Ascending aorta (tissue), 2 donors: ENCODE results near the gene CLSTN2. TPM values are rescaled to one million over a fixed set of nuclear protein-coding genes. Genes with fewer than 3 reads are reported as not detected.

Experiments
- DNase-seq, 2 donors: peaks; one replicate each; pipeline ENCODE4 v3.0.0-alpha.2; 2019; ENCODE audit warnings: low spot score in 2 of 2
- H3K27ac ChIP-seq, 2 donors: fragments of 200-600 bp; sonication (generic); one replicate each; pipeline ENCODE4 v1.5.1; 2016 to 2017; ENCODE audit warnings: mild to moderate bottlenecking in 1 of 2
- H3K27me3 ChIP-seq: fragments of 200-600 bp; sonication (generic); one replicate; pipeline ENCODE4 v1.5.1; 2017
- H3K36me3 ChIP-seq, 2 donors: fragments of 200-600 bp; sonication (generic); one replicate each; pipeline ENCODE4 v1.5.1; 2016
- H3K4me1 ChIP-seq, 2 donors: fragments of 200-600 bp; sonication (generic); one replicate each; pipeline ENCODE4 v1.5.1; 2016 to 2017; ENCODE audit warnings: mild to moderate bottlenecking in 1 of 2
- H3K4me3 ChIP-seq, 2 donors: fragments of 200-600 bp; sonication (generic); one replicate each; pipeline ENCODE4 v1.5.1; 2016 to 2017; ENCODE audit warnings: mild to moderate bottlenecking in 1 of 2
- H3K9me3 ChIP-seq, 2 donors: fragments of 200-600 bp; sonication (generic); one replicate each; pipeline ENCODE4 v1.5.1; 2016
- CTCF ChIP-seq, 3 experiments: fragments of 200-600 bp in 2 of 3; fragments of 450-650 bp in 1 of 3; sonication (generic) in 2 of 3; IDR thresholded peaks; one replicate each; pipeline ENCODE4 v1.5.1; 2016 to 2019; ENCODE audit warnings: antibody characterized with exemption in 3 of 3, mild to moderate bottlenecking in 1 of 3, moderate library complexity in 1 of 3
- intact Hi-C: fragments of 100-400 bp; cut with DNase I; formaldehyde crosslinking; loops from one replicate; pipeline ENCODE4 v1.15.1; 2023
- total RNA-seq: library from RNA; depleted of rRNA; stranded (reverse); fragments of >200 nt; gene quantifications from one replicate; pipeline ENCODE4 v1.1.0, GENCODE V29; 2016

CLSTN2 gene
- total RNA-seq, 1 donor from 2014 or later, result 65.8 TPM

DNA sequence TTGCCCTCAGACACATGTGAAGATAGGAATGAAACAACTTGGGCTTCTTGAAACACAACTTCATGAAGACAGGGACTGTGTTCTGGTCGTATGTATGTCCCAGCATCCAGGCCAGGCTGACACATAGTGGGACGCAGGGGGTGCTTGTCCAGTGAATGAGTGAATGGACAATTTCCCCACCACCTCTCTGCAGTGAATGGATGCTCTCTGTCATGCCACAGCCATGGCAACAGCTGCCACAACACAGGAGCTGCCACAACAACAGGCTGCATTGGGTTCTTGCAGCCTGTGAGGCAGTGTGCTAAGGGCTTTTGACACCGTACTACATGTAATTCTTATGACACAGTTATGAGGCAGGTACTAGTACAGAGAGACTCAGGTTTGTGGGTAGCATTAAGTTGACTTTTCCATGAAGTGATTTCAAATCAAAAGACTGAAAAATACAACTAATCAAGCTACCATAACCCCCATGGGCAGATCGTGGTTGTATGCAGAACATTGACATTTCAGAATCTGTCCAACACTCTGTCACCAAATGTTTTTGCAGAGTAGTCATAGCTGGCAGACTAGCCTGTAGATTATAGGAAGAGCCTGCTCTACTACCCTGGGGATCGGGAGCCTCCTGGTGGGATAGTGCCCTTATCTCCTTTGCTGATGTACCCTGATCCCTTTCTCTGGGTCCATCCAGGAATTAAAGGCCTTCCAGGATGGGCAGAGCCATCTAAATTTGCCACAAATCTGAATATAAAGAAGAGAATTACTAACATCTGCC lies 40.8 kb downstream of the CLSTN2 start:
- Histone ChIP-seq H3K27me3 (no peaks in the 10 kb centered on the region), H3K36me3 (no peaks in the 10 kb centered on the region), H3K4me1 (no peaks in the 10 kb centered on the region), H3K27ac (no peak overlapping the region), H3K9me3 (no peaks in the 10 kb centered on the region), H3K4me3 (no peak overlapping the region)
- no peak for TF ChIP-seq CTCF (IDR thresholded peaks at IDR 0.05)
- DNase-seq, result no peak
- intact Hi-C loops, result no loop called here

DNA sequence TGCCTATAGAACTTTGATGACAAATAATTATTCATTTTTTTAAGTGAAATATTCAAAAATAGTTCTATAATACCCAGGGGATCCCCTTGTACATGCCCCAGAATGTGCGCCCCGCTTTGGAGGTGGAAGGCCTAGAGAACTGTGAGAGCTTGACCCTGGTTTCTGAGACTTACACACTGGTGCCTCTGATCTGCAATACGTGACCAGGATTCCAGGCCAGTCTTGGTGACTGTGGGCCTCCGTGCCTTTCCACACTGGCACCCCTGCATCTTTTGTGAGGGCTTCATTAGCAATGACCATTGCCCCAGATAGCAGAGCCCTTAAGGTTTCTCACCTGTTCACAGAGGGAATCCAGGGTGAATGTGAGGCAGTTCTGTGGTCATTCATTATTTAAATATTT lies 44.0 kb downstream of the CLSTN2 start:
- no peaks in the 10 kb centered on the region for H3K4me1 ChIP-seq
- H3K4me3 ChIP-seq, result no peak overlapping the region
- H3K27ac ChIP-seq, result no peak overlapping the region
- no peaks in the 10 kb centered on the region for H3K36me3 ChIP-seq
- no peaks in the 10 kb centered on the region for H3K9me3 ChIP-seq
- no peak for TF ChIP-seq CTCF (IDR thresholded peaks at IDR 0.05)
- no peak for DNase-seq
- intact Hi-C loops, result no loop called here
- no peaks in the 10 kb centered on the region for H3K27me3 ChIP-seq

DNA sequence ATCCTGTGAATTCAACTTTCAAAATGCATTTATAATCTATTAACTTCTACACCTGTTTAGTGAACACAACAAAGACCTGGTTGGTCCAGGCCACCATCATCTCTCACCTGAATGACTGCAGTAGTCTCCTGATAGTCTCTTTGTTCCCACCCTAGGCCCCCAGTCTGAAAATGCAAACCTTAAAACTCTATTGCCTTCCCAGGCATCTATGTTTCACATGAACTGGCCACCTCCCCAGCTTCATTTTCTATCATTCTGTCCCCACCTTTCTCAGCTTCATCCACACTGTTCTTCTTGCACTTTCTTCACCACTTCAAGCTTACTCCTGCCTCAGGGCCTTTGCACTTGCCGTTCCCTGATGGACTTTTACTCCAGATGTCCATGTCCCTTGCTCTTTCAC lies 45.0 kb downstream of the CLSTN2 start:
- Histone ChIP-seq H3K27ac (no peak overlapping the region), H3K4me1 (no peaks in the 10 kb centered on the region), H3K4me3 (no peak overlapping the region), H3K36me3 (no peaks in the 10 kb centered on the region), H3K27me3 (no peaks in the 10 kb centered on the region), H3K9me3 (no peaks in the 10 kb centered on the region)
- TF ChIP-seq CTCF (IDR thresholded peaks at IDR 0.05), result no peak
- no peak for DNase-seq
- intact Hi-C loops, result no loop called here

DNA sequence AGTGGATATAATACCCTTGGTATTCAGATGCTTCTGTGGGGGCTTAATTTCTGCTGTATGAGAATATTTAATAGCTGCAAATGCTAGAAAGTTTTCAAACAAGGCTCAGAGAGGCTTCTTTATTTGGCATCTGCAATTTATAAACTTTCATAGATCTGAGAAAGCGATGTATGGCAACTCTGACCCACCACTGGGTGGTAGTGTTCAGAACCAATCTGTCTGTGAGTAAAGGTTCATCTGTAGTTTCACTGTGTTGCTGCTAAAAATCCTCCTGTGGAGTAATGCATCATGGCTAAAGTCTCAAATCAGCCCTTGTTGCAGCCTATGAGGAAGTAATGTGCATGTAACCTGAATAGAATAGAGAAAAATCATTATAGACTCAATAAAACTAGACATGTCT lies 47.4 kb downstream of the CLSTN2 start:
- Histone ChIP-seq H3K4me1 (no peaks in the 10 kb centered on the region), H3K9me3 (no peaks in the 10 kb centered on the region), H3K27ac (no peak overlapping the region), H3K4me3 (no peak overlapping the region), H3K36me3 (no peaks in the 10 kb centered on the region), H3K27me3 (no peaks in the 10 kb centered on the region)
- no peak for DNase-seq
- TF ChIP-seq CTCF (IDR thresholded peaks at IDR 0.05), result no peak
- intact Hi-C loops, result no loop called here

DNA sequence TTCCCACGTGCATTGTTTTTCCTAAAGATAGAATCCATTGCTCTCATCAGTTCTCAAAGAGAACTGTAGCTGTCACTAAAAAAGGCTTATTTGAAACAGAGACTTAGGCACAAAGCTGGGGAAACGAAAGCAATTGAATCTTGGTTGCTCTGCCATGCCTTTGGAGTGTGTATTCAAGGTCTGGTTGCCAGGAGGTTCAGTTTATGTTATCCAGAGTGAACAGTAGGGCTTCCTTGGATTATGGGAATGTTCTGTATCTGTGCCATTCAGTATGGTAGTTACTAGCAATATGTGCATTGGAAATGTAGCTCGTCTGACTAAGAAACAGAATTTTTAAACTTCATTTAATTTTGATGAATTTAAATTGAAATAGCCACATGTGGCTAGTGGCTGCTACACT lies 50.6 kb downstream of the CLSTN2 start:
- H3K4me3 ChIP-seq, result no peak overlapping the region
- no peak for DNase-seq
- no peaks in the 10 kb centered on the region for H3K36me3 ChIP-seq
- intact Hi-C loops, result no loop called here
- TF ChIP-seq CTCF (IDR thresholded peaks at IDR 0.05), result no peak
- H3K27me3 ChIP-seq, result no peaks in the 10 kb centered on the region
- H3K27ac ChIP-seq, result no peak overlapping the region
- H3K9me3 ChIP-seq, result no peaks in the 10 kb centered on the region
- no peaks in the 10 kb centered on the region for H3K4me1 ChIP-seq

DNA sequence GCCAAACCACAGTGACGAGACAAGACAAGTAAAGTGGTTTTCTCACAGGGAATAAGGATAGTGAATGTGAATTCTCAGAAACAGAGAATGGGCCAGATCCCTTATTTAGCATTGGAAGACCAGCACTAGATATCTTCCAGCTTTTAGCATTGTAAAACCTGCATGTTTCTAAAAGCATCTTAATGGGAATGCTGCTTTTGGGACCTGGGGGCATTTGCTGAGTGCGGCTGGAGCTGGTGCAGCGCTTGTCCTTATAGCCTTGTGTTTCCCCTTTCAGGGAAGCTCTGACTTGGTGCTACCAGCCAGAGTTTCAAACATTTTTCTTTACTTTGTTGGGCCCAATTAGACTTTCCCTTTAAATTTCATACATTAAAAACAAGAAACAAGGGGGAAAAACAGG lies 52.9 kb downstream of the CLSTN2 start:
- H3K9me3 ChIP-seq, result no peaks in the 10 kb centered on the region
- no peak overlapping the region for H3K4me3 ChIP-seq
- intact Hi-C loops, result no loop called here
- no peak for TF ChIP-seq CTCF (IDR thresholded peaks at IDR 0.05)
- H3K27ac ChIP-seq, result no peak overlapping the region
- no peaks in the 10 kb centered on the region for H3K27me3 ChIP-seq
- no peak for DNase-seq
- H3K36me3 ChIP-seq, result no peaks in the 10 kb centered on the region
- no peaks in the 10 kb centered on the region for H3K4me1 ChIP-seq
